GM18951 (cell line): ENCODE data around the gene EHD4.

Experiments used
- POLR2A ChIP-seq: IDR thresholded peaks from 4 replicates; pipeline ENCODE4 v1.6.1; 2011; ENCODE audit warnings: mild to moderate bottlenecking; ENCODE audit not compliant: insufficient read length, insufficient read depth; ENCODE audit errors: extremely low read depth
- in situ Hi-C: fragments of 300-500 bp; cut with MboI; formaldehyde crosslinking; loops from one replicate; pipeline ENCODE4 v1.12.0; 2022; ENCODE audit warnings: low sequenced_read_pairs, mixed read lengths, inconsistent platforms; ENCODE audit not compliant: unreplicated experiment

Gene EHD4

GRCh38 chr15:41992151-41992802, 19.9 kb upstream of the EHD4 start:
- TF ChIP-seq POLR2A, result no peak
- in situ Hi-C loops, result no loop called here

DNA sequence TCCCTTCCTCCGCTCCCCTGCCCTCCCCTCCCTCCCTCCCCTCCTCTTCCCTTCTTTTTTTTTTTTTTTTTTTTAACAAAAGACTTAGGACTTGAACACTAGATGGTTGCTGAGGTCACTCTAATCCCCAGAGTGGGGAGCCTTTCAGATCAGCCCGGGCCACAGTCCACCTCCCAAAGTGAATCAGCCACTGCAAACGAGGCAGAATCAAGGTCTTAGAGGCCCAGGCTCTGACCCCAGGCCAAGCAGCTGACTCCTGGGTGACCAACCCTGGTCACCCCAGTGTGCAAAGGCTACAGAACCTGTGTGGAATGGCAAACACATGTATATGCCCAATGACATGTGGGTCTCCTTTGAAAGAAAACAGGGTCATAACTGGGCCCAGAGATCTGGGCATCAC, 18.3 kb upstream of the EHD4 start:
- TF ChIP-seq POLR2A, result no peak
- in situ Hi-C loops, result no loop called here

DNA sequence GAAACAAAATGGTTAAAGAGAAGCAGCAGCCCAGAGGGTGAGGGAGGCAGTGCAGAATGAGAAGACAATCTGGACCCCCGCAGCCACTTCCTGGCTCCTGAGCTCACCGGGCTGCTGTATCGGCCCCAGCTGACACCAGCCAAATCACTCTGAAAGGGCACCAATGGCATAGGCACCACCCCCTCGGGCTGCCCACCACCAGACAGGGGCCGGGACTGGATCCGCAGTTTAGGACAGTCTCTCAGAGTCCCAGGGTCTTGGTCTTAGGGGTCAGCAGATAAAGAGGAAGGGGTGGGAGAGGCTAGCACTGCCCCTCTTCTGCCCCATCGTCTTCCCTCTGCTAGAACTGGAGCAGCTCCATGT, 17.9 kb upstream of the EHD4 start:
- TF ChIP-seq POLR2A, result no peak
- in situ Hi-C loops, result no loop called here

DNA sequence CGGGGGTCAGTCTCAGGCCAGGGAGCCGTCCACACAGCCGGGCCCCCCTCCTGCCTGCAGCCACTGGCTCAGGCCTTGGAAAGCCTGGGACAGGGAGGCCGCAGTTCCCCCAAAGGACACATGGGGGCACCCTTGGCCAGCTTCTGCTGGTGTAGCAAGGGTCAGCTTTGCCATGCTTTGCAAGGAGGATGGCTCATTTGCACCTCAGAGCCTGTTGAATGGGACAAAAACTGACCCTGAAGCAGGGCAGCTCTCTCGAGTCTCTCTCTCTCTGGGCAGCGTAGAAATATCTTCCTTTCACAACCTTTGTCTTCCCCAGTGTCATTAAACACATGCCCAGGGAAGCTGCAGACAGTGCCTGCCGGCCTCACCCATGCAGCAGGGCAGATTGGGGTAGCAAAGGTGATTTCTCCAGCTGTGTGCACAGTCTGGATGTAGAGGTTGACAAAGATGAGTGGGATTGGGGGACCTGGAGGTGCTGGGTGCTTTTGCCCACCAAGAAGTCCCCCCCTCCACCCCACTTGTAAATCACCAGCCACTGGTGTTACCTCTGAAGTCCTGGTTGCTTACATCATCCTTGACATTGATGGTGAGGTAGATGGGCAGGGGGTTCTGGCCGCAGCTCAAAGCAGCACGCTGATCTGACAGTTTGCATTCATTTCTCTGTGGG, 17.4 kb upstream of the EHD4 start:
- in situ Hi-C loops, result loop anchor here (5.0 kb wide), 1 partner anchor 73 kb away; no protein-coding TSS in a partner anchor
- no peak for TF ChIP-seq POLR2A

DNA sequence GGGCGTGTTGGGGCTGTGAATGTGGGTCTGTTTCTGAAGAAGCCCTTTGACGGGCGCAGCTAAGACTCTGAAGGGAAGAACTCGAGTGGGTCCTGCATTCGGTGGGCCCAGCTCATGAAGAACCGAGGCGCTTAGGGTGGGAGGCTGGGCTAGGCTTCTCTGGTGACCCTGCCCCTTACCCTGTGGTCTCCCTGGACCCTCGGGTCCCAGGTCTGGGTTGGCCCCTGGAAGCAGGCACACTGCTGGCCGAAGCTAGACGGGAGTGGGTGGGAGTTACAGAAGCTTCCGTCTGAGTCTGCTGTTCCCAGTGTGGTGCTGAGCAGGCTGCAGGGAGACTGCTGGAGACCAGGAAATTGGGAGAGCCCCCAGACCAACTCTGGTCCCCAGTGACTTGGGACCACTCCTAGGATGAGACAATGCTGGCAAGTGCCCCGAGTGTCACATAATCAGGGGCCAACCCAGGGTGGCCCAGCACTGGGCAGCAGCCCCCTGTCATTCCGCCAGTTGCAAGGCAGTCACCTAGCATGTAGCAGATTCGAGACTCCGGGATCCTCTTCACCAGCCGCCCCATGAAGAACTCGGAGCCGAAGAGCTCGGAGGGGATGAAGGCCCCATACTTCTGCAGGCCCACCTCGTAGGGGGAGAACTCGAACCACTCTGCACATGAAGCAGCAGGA, 16.7 kb upstream of the EHD4 start:
- in situ Hi-C loops, result loop anchor here (5.0 kb wide), 1 partner anchor 73 kb away; no protein-coding TSS in a partner anchor
- no peak for TF ChIP-seq POLR2A

DNA sequence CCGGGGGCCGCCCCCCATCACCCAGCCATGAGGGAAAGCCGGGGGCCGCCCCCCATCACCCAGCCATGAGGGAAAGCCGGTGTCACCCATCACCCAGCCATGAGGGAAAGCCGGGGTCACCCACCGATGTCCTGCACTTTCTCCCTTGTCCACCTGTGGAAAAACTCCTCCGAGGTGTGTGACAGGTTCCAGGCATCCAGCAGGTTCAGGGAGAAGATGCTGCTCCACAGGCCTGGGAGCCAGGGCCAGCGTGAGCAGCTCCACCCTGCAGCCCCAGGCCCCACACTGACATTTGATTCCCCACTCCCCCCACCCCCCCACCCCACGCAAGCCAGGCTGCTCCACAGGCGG, 15.5 kb upstream of the EHD4 start:
- in situ Hi-C loops, result loop anchor here (5.0 kb wide), 1 partner anchor 74 kb away; no protein-coding TSS in a partner anchor
- no peak for TF ChIP-seq POLR2A

DNA sequence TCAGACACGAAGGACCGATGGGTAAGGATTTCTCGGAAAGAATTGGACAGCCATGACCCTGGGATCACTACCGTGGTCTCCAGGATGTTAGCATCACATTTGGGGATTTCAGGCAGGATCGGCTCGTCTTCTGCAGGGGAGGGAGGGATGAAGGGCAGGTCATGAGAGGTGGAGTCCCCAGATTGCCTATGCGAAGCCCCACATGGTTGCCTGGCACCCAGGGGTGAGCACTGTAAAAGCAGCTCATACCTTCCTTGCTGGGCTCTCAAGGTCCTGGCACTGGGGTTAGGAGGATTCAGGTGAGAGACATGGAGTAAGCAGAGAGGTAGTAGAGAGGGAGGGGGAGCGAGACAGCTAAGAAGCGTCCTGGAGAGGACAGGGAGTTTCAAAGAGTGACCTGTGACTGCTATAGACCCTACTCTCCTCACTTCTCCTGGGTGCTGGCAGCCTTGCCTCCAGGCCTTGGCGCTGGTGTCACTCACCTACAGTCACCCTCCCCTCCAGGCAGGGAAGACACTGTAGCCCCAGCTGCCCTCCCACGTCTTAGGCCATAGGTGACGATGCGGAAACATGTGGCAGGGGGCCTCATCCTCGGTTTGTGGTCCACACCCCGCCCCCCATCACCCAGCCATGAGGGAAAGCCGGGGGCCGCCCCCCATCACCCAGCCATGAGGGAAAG, 15.0 kb upstream of the EHD4 start:
- in situ Hi-C loops, result loop anchor here (5.0 kb wide), 1 partner anchor 75 kb away; no protein-coding TSS in a partner anchor
- TF ChIP-seq POLR2A, result no peak

GRCh38 chr15:41985236-41986160, 13.1 kb upstream of the EHD4 start:
- in situ Hi-C loops, result loop anchor here (5.0 kb wide), 1 partner anchor 77 kb away; no protein-coding TSS in a partner anchor
- no peak for TF ChIP-seq POLR2A

GRCh38 chr15:41984622-41985021, 12.3 kb upstream of the EHD4 start:
- no peak for TF ChIP-seq POLR2A
- in situ Hi-C loops, result loop anchor here (5.0 kb wide), 1 partner anchor 78 kb away; no protein-coding TSS in a partner anchor

DNA sequence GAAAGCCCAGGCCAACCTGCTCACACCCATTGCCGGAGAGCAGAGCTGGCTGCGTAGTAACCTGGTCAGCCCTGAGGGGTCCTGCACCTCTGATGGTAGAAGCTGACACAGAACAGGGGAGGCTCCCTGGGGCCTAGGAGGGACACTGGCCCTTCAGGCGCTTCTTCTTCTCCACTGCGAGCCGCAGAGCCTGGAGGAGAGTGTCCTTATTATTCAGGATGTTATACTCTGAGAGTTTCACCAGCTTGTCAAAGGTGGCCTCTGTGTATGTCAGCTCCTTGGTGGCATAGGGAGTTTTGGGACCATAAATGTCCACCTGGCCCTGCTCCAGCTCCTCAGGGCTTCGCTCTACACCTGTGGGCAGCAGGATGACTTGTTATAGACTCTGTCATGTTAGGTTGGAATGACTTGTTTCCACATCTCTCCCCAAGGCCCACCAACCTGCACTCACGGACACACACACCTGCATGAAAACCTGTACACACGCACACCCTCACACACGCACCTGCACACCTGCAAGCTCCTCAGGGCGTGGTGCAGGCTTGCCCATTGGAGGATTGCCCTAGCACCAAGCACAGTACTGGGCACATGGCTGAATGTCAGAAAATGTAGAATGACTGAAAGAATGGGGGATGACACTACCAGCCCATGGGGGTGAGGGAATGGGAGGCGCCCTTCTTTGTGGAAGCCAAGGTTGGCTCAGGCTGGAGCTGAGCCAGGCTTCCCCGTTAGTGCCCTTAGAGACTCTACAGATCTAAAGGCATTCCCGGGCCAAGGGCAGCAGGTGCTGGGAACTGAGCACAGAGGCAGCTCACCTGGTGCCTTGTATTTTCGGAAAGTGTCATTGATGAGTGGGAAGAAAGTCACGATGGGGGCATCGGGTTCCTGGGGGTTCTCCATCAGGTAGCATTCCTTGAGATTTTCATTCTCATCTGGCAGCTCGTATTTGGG, 11.5 kb upstream of the EHD4 start:
- TF ChIP-seq POLR2A, result no peak
- in situ Hi-C loops, result no loop called here

- in situ Hi-C loops, result no loop called here
- TF ChIP-seq POLR2A, result no peak
Observed at GRCh38 chr15:41983221-41983620, 10.9 kb upstream of the EHD4 start.
